Keratinocyte (primary cell): Measurements from ENCODE around the gene DOK5. TPM values are rescaled to one million over a fixed set of nuclear protein-coding genes. Genes with fewer than 3 reads are reported as not detected.

Experiments used
- DNase-seq: peaks from one replicate; pipeline ENCODE4 v3.0.0-alpha.2; 2011; ENCODE audit warnings: low read depth, missing footprints, low spot score
- FAIRE-seq: peaks from 2 replicates; lab custom pipeline; 2011; peaks lifted over from hg19 to GRCh38; lab: Jason Lieb, UNC
- H2AFZ ChIP-seq: 2 replicates; pipeline ENCODE4 v1.6.0; 2012; ENCODE audit warnings: low read length, control low read depth, inconsistent platforms; ENCODE audit not compliant: control insufficient read depth
- H3K27ac ChIP-seq: 2 replicates; pipeline ENCODE4 v1.5.1; 2011; ENCODE audit warnings: low read length; ENCODE audit not compliant: control insufficient read depth, insufficient read depth
- H3K27me3 ChIP-seq: 3 replicates; pipeline ENCODE4 v1.6.0; 2011; ENCODE audit warnings: low read length; ENCODE audit not compliant: control insufficient read depth, insufficient read depth; ENCODE audit errors: extremely low read depth
- H3K36me3 ChIP-seq, 2 experiments: 2 replicates in 1 of 2; 3 replicates in 1 of 2; pipeline ENCODE4 v1.5.1; 2011; ENCODE audit warnings: low read length in 2 of 2, mild to moderate bottlenecking in 1 of 2; ENCODE audit not compliant: control insufficient read depth in 2 of 2, insufficient read depth in 2 of 2; ENCODE audit errors: extremely low read depth in 1 of 2
- H3K4me1 ChIP-seq: 3 replicates; pipeline ENCODE4 v1.5.1; 2011; ENCODE audit warnings: low read length; ENCODE audit not compliant: control insufficient read depth, insufficient read depth; ENCODE audit errors: extremely low read depth
- H3K4me2 ChIP-seq: 3 replicates; pipeline ENCODE4 v1.6.0; 2011; ENCODE audit warnings: low read depth, low read length; ENCODE audit not compliant: control insufficient read depth, insufficient read depth; ENCODE audit errors: extremely low read depth
- H3K4me3 ChIP-seq, 3 experiments: fragments of 200-600 bp in 1 of 3; sonication (generic) in 1 of 3; 2 replicates in 2 of 3; 3 replicates in 1 of 3; pipeline ENCODE4 v1.5.1; 2011 to 2016; ENCODE audit warnings: low read length in 3 of 3, mild to moderate bottlenecking in 3 of 3, control low read depth in 2 of 3, inconsistent platforms in 1 of 3, low read depth in 1 of 3, mixed read lengths in 1 of 3, mixed run types in 1 of 3, moderate library complexity in 1 of 3; ENCODE audit not compliant: control insufficient read depth in 2 of 3, insufficient read depth in 2 of 3; ENCODE audit errors: extremely low read depth in 1 of 3
- H3K79me2 ChIP-seq: 2 replicates; pipeline ENCODE4 v1.6.0; 2012; ENCODE audit warnings: low read length; ENCODE audit not compliant: control insufficient read depth, insufficient read depth
- H3K9ac ChIP-seq: 3 replicates; pipeline ENCODE4 v1.6.0; 2011; ENCODE audit warnings: low read length; ENCODE audit not compliant: control insufficient read depth, insufficient read depth; ENCODE audit errors: extremely low read depth
- H3K9me1 ChIP-seq: 3 replicates; pipeline ENCODE4 v1.6.0; 2011; ENCODE audit warnings: low read length; ENCODE audit not compliant: control insufficient read depth, insufficient read depth; ENCODE audit errors: extremely low read depth
- H3K9me3 ChIP-seq: 2 replicates; pipeline ENCODE4 v1.5.1; 2012; ENCODE audit warnings: low read depth, low read length; ENCODE audit not compliant: control insufficient read depth
- H4K20me1 ChIP-seq: 3 replicates; pipeline ENCODE4 v1.6.0; 2011; ENCODE audit warnings: low read length; ENCODE audit not compliant: control insufficient read depth, insufficient read depth; ENCODE audit errors: extremely low read depth
- CTCF ChIP-seq, 3 experiments: IDR thresholded peaks in 1 of 3; conservative IDR thresholded peaks in 1 of 3; optimal IDR thresholded peaks in 1 of 3; 2 replicates in 2 of 3; 3 replicates in 1 of 3; pipeline versions ENCODE3 to v1.5.1; 2011; ENCODE audit warnings: low read length in 3 of 3, mild to moderate bottlenecking in 3 of 3, moderate library complexity in 2 of 3, control low read depth in 1 of 3, inconsistent platforms in 1 of 3; ENCODE audit not compliant: insufficient read depth in 2 of 3; ENCODE audit errors: extremely low read depth in 1 of 3
- EZH2 ChIP-seq: IDR thresholded peaks from one replicate; pipeline ENCODE4 v1.6.1; 2012; ENCODE audit warnings: inconsistent platforms, mild to moderate bottlenecking, low read length, moderate library complexity
- dilution Hi-C: fragments of 300-500 bp; cut with MboI; formaldehyde crosslinking; loops from one replicate; pipeline ENCODE4 v1.7.0; 2020; ENCODE audit warnings: low sequenced_read_pairs; ENCODE audit not compliant: extremely low pct_ligation_motif_present
- polyA plus RNA-seq, 5 experiments: library from polyadenylated mRNA; depleted of rRNA in 3 of 5; stranded (reverse) in 3 of 5; stranded (forward) in 1 of 5; unstranded in 1 of 5; fragments of >200 nt; gene quantifications; 1 replicate in 1 of 5; 2 replicates in 3 of 5; 3 replicates in 1 of 5; pipeline versions ENCODE4 v1.2.1 to v1.2.3, GENCODE V29; 2011 to 2012; ENCODE audit warnings: missing spikeins in 2 of 5, low read depth in 1 of 5, low replicate concordance in 1 of 5

DOK5 gene
- polyA plus RNA-seq, 1 donor (not counting 4 experiments of a cell fraction or from before 2014, with no cell fraction given) = not detected

GRCh38 chr20:54555150-54555549 lies 79.8 kb downstream of the DOK5 start:
- H3K27ac ChIP-seq = no peak overlapping the region
- no peak for TF ChIP-seq CTCF (optimal IDR thresholded peaks at IDR 0.05 in 1 of 3, IDR thresholded peaks at IDR 0.05 in 1 of 3, conservative IDR thresholded peaks at IDR 0.05 in 1 of 3; ENCODE audit: extremely low read depth in 1 of 3, insufficient read depth in 2 of 3, low read length in 3 of 3)
- no peak for TF ChIP-seq EZH2
- H3K9ac ChIP-seq = no peak overlapping the region
- H2AFZ ChIP-seq = no peak overlapping the region
- no peak overlapping the region for H3K4me3 ChIP-seq
- dilution Hi-C loops = no loop called here
- DNase-seq (no peak), FAIRE-seq (no peak)
- no peaks in the 10 kb centered on the region for H4K20me1 ChIP-seq
- no peaks in the 10 kb centered on the region for H3K79me2 ChIP-seq
- H3K36me3 ChIP-seq = no peaks in the 10 kb centered on the region
- H3K9me1 ChIP-seq = no peaks in the 10 kb centered on the region
- H3K4me1 ChIP-seq = no peaks in the 10 kb centered on the region
- H3K4me2 ChIP-seq = no peak overlapping the region
- no peaks in the 10 kb centered on the region for H3K9me3 ChIP-seq
- H3K27me3 ChIP-seq = no peaks in the 10 kb centered on the region

- dilution Hi-C loops = no loop called here
- no peak overlapping the region for H3K4me2 ChIP-seq
- no peak overlapping the region for H3K27ac ChIP-seq
- H3K36me3 ChIP-seq = no peaks in the 10 kb centered on the region
- no peak overlapping the region for H3K4me3 ChIP-seq
- H3K9me1 ChIP-seq = no peaks in the 10 kb centered on the region
- no peak overlapping the region for H3K9ac ChIP-seq
- H3K27me3 ChIP-seq = no peaks in the 10 kb centered on the region
- no peaks in the 10 kb centered on the region for H4K20me1 ChIP-seq
- H3K79me2 ChIP-seq = no peaks in the 10 kb centered on the region
- H3K4me1 ChIP-seq = no peaks in the 10 kb centered on the region
- no peak for TF ChIP-seq EZH2
- TF ChIP-seq CTCF (optimal IDR thresholded peaks at IDR 0.05 in 1 of 3, IDR thresholded peaks at IDR 0.05 in 1 of 3, conservative IDR thresholded peaks at IDR 0.05 in 1 of 3; ENCODE audit: extremely low read depth in 1 of 3, insufficient read depth in 2 of 3, low read length in 3 of 3) = no peak
- DNase-seq (no peak), FAIRE-seq (no peak)
- H2AFZ ChIP-seq = no peak overlapping the region
- no peaks in the 10 kb centered on the region for H3K9me3 ChIP-seq
Observed at GRCh38 chr20:54556406-54556805, 81.0 kb downstream of the DOK5 start.
